ENCODE data around the gene PRDX3. TPM values are rescaled to one million over a fixed set of nuclear protein-coding genes. Genes with fewer than 3 reads are reported as not detected.

PRDX3 gene
- total RNA-seq, 1 experiment from 2014 or later, result 234 TPM

DNA sequence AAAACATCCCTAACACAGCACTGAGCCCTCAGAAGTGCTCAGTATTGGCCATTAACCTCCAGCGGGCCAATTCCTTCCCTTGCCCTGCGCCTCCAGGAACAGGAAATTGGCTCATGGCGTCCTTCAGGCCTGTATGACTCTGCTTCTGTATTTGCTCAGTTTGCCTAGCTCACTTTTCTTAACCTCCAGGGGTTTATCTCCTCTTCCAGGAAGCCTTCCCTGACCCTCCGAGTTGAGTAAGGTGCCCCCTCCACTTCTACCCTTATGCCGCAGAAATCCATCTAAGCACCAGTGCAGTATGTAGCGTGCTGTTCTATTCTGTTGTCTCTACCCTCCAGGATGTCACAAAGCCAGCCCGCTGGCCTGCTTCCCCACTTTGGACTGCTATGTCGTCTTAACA, 12.0 kb downstream of the PRDX3 start:
- POLR2A ChIA-PET (ENCODE audit: low non-redundant PET), result no interaction called here
- intact Hi-C loops (cut with micrococcal nuclease; ENCODE audit: unreplicated experiment), result no loop called here
- no peak for DNase-seq (ENCODE audit: low spot score)
- H3K27me3 ChIP-seq (replicated peaks; ENCODE audit: insufficient read depth, low read depth, low read length, poor library complexity), result no peaks in the 10 kb centered on the region
- H3K27ac ChIP-seq (ENCODE audit: low read depth, low read length, poor library complexity, severe bottlenecking), result peak overlapping the region; percentile 93
- no TSS peak for BruUV-seq (replicated peaks)
- peaks cover 47% of the 10 kb centered on the region for H3K36me3 ChIP-seq (ENCODE audit: insufficient read depth, low read length, poor library complexity, severe bottlenecking)
- CTCF ChIA-PET, result no interaction called here
- no peak for TF ChIP-seq EZH2 (IDR thresholded peaks at IDR 0.05; ENCODE audit: borderline replicate concordance, low read depth, low read length, poor library complexity, severe bottlenecking)
- TF ChIP-seq, protein P1, sequence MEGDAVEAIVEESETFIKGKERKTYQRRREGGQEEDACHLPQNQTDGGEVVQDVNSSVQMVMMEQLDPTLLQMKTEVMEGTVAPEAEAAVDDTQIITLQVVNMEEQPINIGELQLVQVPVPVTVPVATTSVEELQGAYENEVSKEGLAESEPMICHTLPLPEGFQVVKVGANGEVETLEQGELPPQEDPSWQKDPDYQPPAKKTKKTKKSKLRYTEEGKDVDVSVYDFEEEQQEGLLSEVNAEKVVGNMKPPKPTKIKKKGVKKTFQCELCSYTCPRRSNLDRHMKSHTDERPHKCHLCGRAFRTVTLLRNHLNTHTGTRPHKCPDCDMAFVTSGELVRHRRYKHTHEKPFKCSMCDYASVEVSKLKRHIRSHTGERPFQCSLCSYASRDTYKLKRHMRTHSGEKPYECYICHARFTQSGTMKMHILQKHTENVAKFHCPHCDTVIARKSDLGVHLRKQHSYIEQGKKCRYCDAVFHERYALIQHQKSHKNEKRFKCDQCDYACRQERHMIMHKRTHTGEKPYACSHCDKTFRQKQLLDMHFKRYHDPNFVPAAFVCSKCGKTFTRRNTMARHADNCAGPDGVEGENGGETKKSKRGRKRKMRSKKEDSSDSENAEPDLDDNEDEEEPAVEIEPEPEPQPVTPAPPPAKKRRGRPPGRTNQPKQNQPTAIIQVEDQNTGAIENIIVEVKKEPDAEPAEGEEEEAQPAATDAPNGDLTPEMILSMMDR (conservative IDR thresholded peaks at IDR 0.05; ENCODE audit: low read depth, low read length), result no peak
- H3K9me3 ChIP-seq (ENCODE audit: low read depth, low read length, poor library complexity, severe bottlenecking), result no peaks in the 10 kb centered on the region
- no peak overlapping the region for H3K4me3 ChIP-seq (ENCODE audit: low read depth, low read length, poor library complexity, severe bottlenecking)
- peaks cover 17% of the 10 kb centered on the region for H3K4me1 ChIP-seq (ENCODE audit: insufficient read depth, low read length, poor library complexity, severe bottlenecking)

DNA sequence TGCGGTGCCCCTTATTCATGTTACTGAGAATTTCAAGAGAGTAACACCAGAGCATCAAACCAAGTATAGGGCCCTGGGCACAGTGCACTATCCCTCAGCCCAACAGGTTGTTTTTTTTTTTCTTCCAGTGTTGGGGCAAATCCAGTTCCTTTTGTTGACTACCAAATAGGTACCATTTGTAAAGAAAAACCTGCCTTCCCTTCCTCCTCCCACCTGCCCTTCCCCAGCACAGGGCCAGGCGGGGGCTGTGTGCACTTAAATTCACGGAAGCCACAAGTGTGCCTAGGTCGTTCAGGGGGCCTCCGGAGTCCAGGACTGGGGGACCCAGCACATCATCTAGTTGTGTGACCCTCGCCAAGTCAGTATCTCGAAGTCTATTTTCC, 12.5 kb downstream of the PRDX3 start:
- no peak for DNase-seq (ENCODE audit: low spot score)
- Histone ChIP-seq H3K4me3 (ENCODE audit: low read depth, low read length, poor library complexity, severe bottlenecking) (peak overlapping the region; percentile 96), H3K36me3 (ENCODE audit: insufficient read depth, low read length, poor library complexity, severe bottlenecking) (peaks cover 47% of the 10 kb centered on the region), H3K4me1 (ENCODE audit: insufficient read depth, low read length, poor library complexity, severe bottlenecking) (peaks cover 17% of the 10 kb centered on the region), H3K9me3 (ENCODE audit: low read depth, low read length, poor library complexity, severe bottlenecking) (no peaks in the 10 kb centered on the region), H3K27me3 (replicated peaks; ENCODE audit: insufficient read depth, low read depth, low read length, poor library complexity) (no peaks in the 10 kb centered on the region), H3K27ac (ENCODE audit: low read depth, low read length, poor library complexity, severe bottlenecking) (peak overlapping the region; percentile 93)
- no TSS peak for BruUV-seq (replicated peaks)
- ChIA-PET CTCF (no interaction called here), POLR2A (ENCODE audit: low non-redundant PET) (no interaction called here)
- intact Hi-C loops (cut with micrococcal nuclease; ENCODE audit: unreplicated experiment), result no loop called here
- no peak for TF ChIP-seq EZH2 (IDR thresholded peaks at IDR 0.05; ENCODE audit: borderline replicate concordance, low read depth, low read length, poor library complexity, severe bottlenecking)

DNA sequence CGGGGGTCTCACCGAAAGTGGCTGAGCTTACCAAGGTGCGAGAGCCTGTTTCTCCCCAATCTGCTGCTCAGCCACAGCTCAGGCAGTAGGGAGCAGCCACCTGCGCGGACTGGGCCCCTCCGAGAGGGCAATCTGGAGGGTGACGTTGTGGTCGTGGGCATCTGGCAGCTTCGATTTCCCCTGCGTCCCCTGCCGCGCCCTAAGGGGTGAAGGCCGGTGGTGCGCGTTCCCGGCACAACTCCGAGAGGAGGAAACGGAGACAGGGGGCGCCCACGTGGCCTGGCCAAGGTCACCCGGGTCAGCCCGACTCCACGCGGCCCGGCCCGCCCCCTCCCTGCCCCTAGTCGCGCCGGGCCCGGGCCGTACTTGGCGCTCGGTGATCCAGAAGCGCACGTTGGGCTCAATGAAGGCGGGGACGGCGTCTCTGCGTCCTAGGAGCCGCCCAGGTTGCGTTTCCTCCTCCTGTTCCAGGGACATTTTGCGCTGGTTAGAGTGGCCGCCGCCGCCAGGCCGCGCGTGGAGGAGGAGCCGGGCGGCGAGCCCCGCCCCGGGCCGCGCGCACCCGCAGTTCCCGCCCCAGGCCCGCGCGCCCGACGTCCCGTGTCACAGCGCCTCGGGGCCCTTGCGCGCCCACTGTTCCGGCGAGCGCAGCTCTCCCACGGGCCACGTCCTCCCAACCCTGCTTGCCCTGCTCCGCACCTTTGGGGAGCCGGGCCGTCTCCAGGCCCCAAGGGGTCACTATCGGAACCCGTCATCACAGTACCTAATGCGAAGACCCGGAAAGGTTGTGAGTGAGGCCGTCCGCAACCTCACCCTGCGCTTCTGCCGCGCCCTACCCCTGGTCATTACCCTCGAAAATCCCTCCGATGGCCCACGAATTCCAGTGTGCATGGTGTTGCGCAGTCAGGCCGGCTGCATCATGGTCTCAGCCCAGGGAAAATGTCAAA, 13.2 kb downstream of the PRDX3 start, which contains the start of gene SFXN4:
Gene SFXN4 (minus strand): TSS at position 544 of the 947 bp plus-strand sequence. CDS start 67 bp downstream, at position 477.
- POLR2A ChIA-PET (ENCODE audit: low non-redundant PET), result no interaction called here
- peak; percentile 82 for DNase-seq (ENCODE audit: low spot score)
- Histone ChIP-seq H3K27me3 (replicated peaks; ENCODE audit: insufficient read depth, low read depth, low read length, poor library complexity) (no peaks in the 10 kb centered on the region), H3K36me3 (ENCODE audit: insufficient read depth, low read length, poor library complexity, severe bottlenecking) (peaks cover 46% of the 10 kb centered on the region), H3K4me3 (ENCODE audit: low read depth, low read length, poor library complexity, severe bottlenecking) (peak within 1 kb of the TSS; percentile 96), H3K9me3 (ENCODE audit: low read depth, low read length, poor library complexity, severe bottlenecking) (no peaks in the 10 kb centered on the region), H3K27ac (ENCODE audit: low read depth, low read length, poor library complexity, severe bottlenecking) (peak within 1 kb of the TSS; percentile 93), H3K4me1 (ENCODE audit: insufficient read depth, low read length, poor library complexity, severe bottlenecking) (peaks cover 17% of the 10 kb centered on the region)
- intact Hi-C loops (cut with micrococcal nuclease; ENCODE audit: unreplicated experiment), result no loop called here
- BruUV-seq (replicated peaks), result no TSS peak
- CTCF ChIA-PET, result no interaction called here
- TF ChIP-seq, protein P1 (conservative IDR thresholded peaks at IDR 0.05; ENCODE audit: low read depth, low read length), result no peak
- no peak for TF ChIP-seq EZH2 (IDR thresholded peaks at IDR 0.05; ENCODE audit: borderline replicate concordance, low read depth, low read length, poor library complexity, severe bottlenecking)

Measured in A673 (cell line).